Neural progenitor cell (in vitro differentiated cells): Measurements from ENCODE around the gene KRTAP2-4. TPM values are rescaled to one million over a fixed set of nuclear protein-coding genes. Genes with fewer than 3 reads are reported as not detected.

Source experiments
- DNase-seq: peaks from one replicate; pipeline ENCODE4 v3.0.0-alpha.2; 2016; ENCODE audit warnings: low spot score
- H2AFZ ChIP-seq: fragments of 200-600 bp; sonication (generic); replicated peaks from 2 replicates; pipeline ENCODE4 v1.6.1; 2016; ENCODE audit warnings: antibody characterized with exemption
- H3F3A ChIP-seq: fragments of 200-600 bp; sonication (generic); 2 replicates; pipeline ENCODE4 v1.6.1; 2016; ENCODE audit warnings: antibody characterized with exemption, low read depth
- H3K27ac ChIP-seq: fragments of 200-600 bp; sonication (generic); 2 replicates; pipeline ENCODE4 v1.5.1; 2016; ENCODE audit warnings: mild to moderate bottlenecking
- H3K27me3 ChIP-seq: fragments of 200-600 bp; sonication (generic); 2 replicates; pipeline ENCODE4 v1.6.1; 2016; ENCODE audit warnings: mild to moderate bottlenecking, moderate library complexity
- H3K36me3 ChIP-seq: fragments of 200-600 bp; sonication (generic); 2 replicates; pipeline ENCODE4 v1.5.1; 2016
- H3K4me1 ChIP-seq: fragments of 200-600 bp; sonication (generic); 2 replicates; pipeline ENCODE4 v1.6.1; 2016; ENCODE audit warnings: mixed run types
- H3K4me2 ChIP-seq: fragments of 200-600 bp; sonication (generic); 2 replicates; pipeline ENCODE4 v1.6.1; 2016
- H3K4me3 ChIP-seq: fragments of 200-600 bp; sonication (generic); 2 replicates; pipeline ENCODE4 v1.5.1; 2016
- H3K79me2 ChIP-seq: fragments of 200-600 bp; sonication (generic); 2 replicates; pipeline ENCODE4 v1.6.1; 2016; ENCODE audit warnings: low read depth
- H3K9ac ChIP-seq: fragments of 200-600 bp; sonication (generic); 2 replicates; pipeline ENCODE4 v1.6.1; 2016
- H3K9me3 ChIP-seq: fragments of 200-600 bp; sonication (generic); 2 replicates; pipeline ENCODE4 v1.5.1; 2016; ENCODE audit warnings: low read depth
- H4K20me1 ChIP-seq: fragments of 200-600 bp; sonication (generic); 2 replicates; pipeline ENCODE4 v1.6.1; 2016; ENCODE audit warnings: low read depth
- H3K27ac Mint-ChIP-seq: 3 replicates; pipeline ENCODE4 v1.8.0; 2021; ENCODE audit warnings: mixed read lengths
- H3K27me3 Mint-ChIP-seq: 2 replicates; pipeline ENCODE4 v1.8.0; 2022; ENCODE audit warnings: low read depth, mild to moderate bottlenecking, inconsistent platforms, moderate library complexity, mixed read lengths; ENCODE audit not compliant: insufficient read depth
- H3K36me3 Mint-ChIP-seq: 3 replicates; pipeline ENCODE4 v1.8.0; 2021; ENCODE audit warnings: mixed read lengths
- H3K4me1 Mint-ChIP-seq: 3 replicates; pipeline ENCODE4 v1.8.0; 2021; ENCODE audit warnings: mixed read lengths
- H3K4me3 Mint-ChIP-seq: 3 replicates; pipeline ENCODE4 v1.8.0; 2021; ENCODE audit warnings: mild to moderate bottlenecking, moderate library complexity, mixed read lengths
- H3K9me3 Mint-ChIP-seq: 3 replicates; pipeline ENCODE4 v1.8.0; 2020; ENCODE audit warnings: mixed read lengths
- CTCF ChIP-seq: fragments of 200-600 bp; sonication (generic); IDR thresholded peaks from 2 replicates; pipeline ENCODE4 v1.5.1; 2017; ENCODE audit warnings: antibody characterized with exemption, mild to moderate bottlenecking
- EZH2 ChIP-seq: fragments of 200-600 bp; sonication (generic); IDR thresholded peaks from 2 replicates; pipeline ENCODE4 v1.6.1; 2017; ENCODE audit warnings: antibody characterized with exemption, mild to moderate bottlenecking, moderate library complexity
- EZH2phosphoT487 ChIP-seq: fragments of 200-600 bp; sonication (generic); IDR thresholded peaks from 2 replicates; pipeline ENCODE4 v1.6.1; 2017; ENCODE audit warnings: antibody characterized with exemption
- total RNA-seq: library from RNA; depleted of rRNA; stranded (reverse); fragments of >200 nt; gene quantifications from 2 replicates; pipeline ENCODE4 v1.2.3, GENCODE V29; 2015; ENCODE audit warnings: low replicate concordance

KRTAP2-4 gene
- total RNA-seq, 1 donor from 2014 or later: not detected

DNA sequence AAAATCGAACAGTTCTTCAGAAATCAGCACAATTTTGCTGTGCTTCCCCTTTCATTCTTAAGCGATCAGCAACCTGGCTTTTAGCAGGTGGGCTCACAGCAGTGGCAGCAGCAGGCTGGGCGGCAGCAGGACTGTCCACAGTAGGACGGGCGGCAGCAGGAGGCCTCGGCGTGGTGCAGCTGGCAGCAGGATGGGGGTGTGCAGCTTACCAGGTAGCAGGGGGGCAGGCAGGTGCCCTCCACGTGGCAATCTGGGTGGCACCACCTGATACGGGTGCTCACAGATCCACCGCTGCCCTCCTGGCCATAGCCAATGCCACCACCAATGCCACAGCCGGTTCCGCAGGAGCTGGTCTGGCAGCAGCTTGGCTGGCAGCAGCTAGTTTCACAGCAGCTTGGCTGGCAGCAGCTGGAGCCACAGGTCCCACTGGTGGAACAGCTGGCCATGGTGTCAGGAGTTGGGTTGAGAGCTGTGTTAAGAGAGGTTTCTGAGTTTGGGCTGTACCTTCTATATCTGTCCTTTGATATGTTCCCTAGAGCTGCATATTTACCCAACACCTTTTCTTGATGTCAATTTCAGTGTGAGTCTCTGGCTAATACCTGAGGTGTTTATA is 35.9 kb downstream of the KRTAP2-4 start, which contains the start of gene KRTAP1-4:
Gene KRTAP1-4 (minus strand): TSS at position 563 of the 613 bp plus-strand sequence. CDS start 117 bp downstream, at position 446.
- Histone ChIP-seq H3K36me3 (no peaks in the 10 kb centered on the region), H4K20me1 (no peaks in the 10 kb centered on the region), H3K4me3 (no peak within 1 kb of the TSS), H3K79me2 (no peaks in the 10 kb centered on the region), H3K27me3 (no peaks in the 10 kb centered on the region), H3K9me3 (no peaks in the 10 kb centered on the region), H3K9ac (no peak within 1 kb of the TSS), H3F3A (no peaks in the 10 kb centered on the region), H2AFZ (no peak within 1 kb of the TSS), H3K4me1 (no peaks in the 10 kb centered on the region), H3K4me2 (no peak within 1 kb of the TSS), H3K27ac (no peak within 1 kb of the TSS)
- TF ChIP-seq CTCF (no peak), EZH2 (no peak), EZH2phosphoT487 (no peak)
- no peak within 1 kb of the TSS for H3K27ac Mint-ChIP-seq
- peaks cover 2% of the 10 kb centered on the region for H3K27me3 Mint-ChIP-seq
- H3K4me1 Mint-ChIP-seq: no peaks in the 10 kb centered on the region
- DNase-seq: no peak
- H3K4me3 Mint-ChIP-seq: no peak within 1 kb of the TSS
- H3K9me3 Mint-ChIP-seq: no peaks in the 10 kb centered on the region
- H3K36me3 Mint-ChIP-seq: no peaks in the 10 kb centered on the region

DNA sequence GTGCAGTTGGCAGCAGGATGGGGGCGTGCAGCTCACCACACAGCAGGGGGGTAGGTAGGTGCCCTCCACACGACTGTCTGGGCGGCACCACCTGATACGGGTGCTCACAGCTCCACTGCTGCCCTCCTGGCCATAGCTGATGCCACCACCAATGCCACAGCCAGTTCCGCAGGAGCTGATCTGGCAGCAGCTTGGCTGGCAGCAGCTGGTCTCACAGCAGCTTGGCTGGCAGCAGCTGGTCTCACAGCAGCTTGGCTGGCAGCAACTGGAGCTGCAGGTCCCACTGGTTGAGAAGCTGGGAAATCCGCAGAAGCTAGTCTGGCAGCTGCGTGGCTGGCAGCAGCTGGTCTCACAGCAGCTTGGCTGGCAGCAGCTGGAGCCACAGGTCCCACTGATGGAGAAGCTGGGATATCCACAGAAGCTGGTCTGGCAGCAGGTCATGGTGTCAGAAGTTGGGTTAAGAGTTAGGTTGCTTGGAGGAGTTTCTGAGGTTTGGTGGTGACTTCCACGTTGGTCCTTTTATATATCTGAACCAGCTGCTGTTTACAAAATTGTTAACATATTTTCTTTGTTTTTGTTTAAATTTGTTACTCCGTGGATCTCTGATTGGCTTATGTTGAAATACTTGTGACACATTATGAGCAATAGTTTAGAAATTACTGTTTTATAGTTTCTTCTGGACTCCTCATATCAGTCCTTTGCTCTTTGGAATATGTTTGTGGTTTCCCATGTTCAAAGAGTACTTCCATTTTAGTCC is 38.8 kb downstream of the KRTAP2-4 start, which contains the start of gene KRTAP1-5:
Gene KRTAP1-5 (minus strand): TSS at position 494 of the 757 bp plus-strand sequence. CDS start 53 bp downstream, at position 441.
- no peaks in the 10 kb centered on the region for H3K79me2 ChIP-seq
- H3K4me1 Mint-ChIP-seq: no peaks in the 10 kb centered on the region
- no peak within 1 kb of the TSS for H3K27ac Mint-ChIP-seq
- no peak within 1 kb of the TSS for H3K27ac ChIP-seq
- no peaks in the 10 kb centered on the region for H3K27me3 ChIP-seq
- H3K4me2 ChIP-seq: no peak within 1 kb of the TSS
- no peaks in the 10 kb centered on the region for H3K36me3 ChIP-seq
- H3K4me1 ChIP-seq: no peaks in the 10 kb centered on the region
- DNase-seq: no peak
- no peaks in the 10 kb centered on the region for H3K9me3 ChIP-seq
- no peaks in the 10 kb centered on the region for H3F3A ChIP-seq
- no peak within 1 kb of the TSS for H2AFZ ChIP-seq
- no peaks in the 10 kb centered on the region for H3K36me3 Mint-ChIP-seq
- TF ChIP-seq EZH2phosphoT487 (no peak), CTCF (no peak), EZH2 (no peak)
- no peaks in the 10 kb centered on the region for H3K9me3 Mint-ChIP-seq
- no peak within 1 kb of the TSS for H3K4me3 Mint-ChIP-seq
- no peaks in the 10 kb centered on the region for H3K27me3 Mint-ChIP-seq
- no peak within 1 kb of the TSS for H3K4me3 ChIP-seq
- H4K20me1 ChIP-seq: no peaks in the 10 kb centered on the region
- H3K9ac ChIP-seq: no peak within 1 kb of the TSS

GRCh38 chr17:41024697-41025096 is 41.0 kb downstream of the KRTAP2-4 start:
- Histone ChIP-seq H3F3A (no peaks in the 10 kb centered on the region), H3K79me2 (no peaks in the 10 kb centered on the region), H3K9ac (no peak overlapping the region), H3K4me2 (no peak overlapping the region), H3K36me3 (no peaks in the 10 kb centered on the region), H3K9me3 (no peaks in the 10 kb centered on the region), H3K27me3 (no peaks in the 10 kb centered on the region), H3K4me3 (no peak overlapping the region), H2AFZ (no peak overlapping the region), H4K20me1 (no peaks in the 10 kb centered on the region), H3K4me1 (no peaks in the 10 kb centered on the region), H3K27ac (no peak overlapping the region)
- no peak for DNase-seq
- no peak overlapping the region for H3K4me3 Mint-ChIP-seq
- TF ChIP-seq EZH2: no peak
- TF ChIP-seq CTCF: no peak
- TF ChIP-seq EZH2phosphoT487: no peak
- no peak overlapping the region for H3K27ac Mint-ChIP-seq
- no peaks in the 10 kb centered on the region for H3K9me3 Mint-ChIP-seq
- no peaks in the 10 kb centered on the region for H3K4me1 Mint-ChIP-seq
- no peaks in the 10 kb centered on the region for H3K36me3 Mint-ChIP-seq
- H3K27me3 Mint-ChIP-seq: no peaks in the 10 kb centered on the region
